NT2/D1 (cell line): Measurements from ENCODE around the gene SH2D1B.

Experiments
- DNase-seq: peaks from one replicate; pipeline ENCODE4 v3.0.0-alpha.2; 2011; ENCODE audit warnings: low read depth, low spot score
- H3K27me3 ChIP-seq: 2 replicates; pipeline ENCODE4 v1.6.0; 2011; ENCODE audit warnings: mild to moderate bottlenecking; ENCODE audit not compliant: insufficient read length, insufficient read depth
- H3K36me3 ChIP-seq: 2 replicates; pipeline ENCODE4 v1.6.1; 2011; ENCODE audit warnings: mild to moderate bottlenecking, low read length, mixed read lengths; ENCODE audit not compliant: insufficient read depth, insufficient read length
- H3K4me1 ChIP-seq: 2 replicates; pipeline ENCODE4 v1.5.1; 2011; ENCODE audit not compliant: insufficient read depth, insufficient read length
- H3K4me3 ChIP-seq: 2 replicates; pipeline ENCODE4 v1.5.1; 2011; ENCODE audit warnings: low read depth; ENCODE audit not compliant: insufficient read length
- H3K9ac ChIP-seq: 2 replicates; pipeline ENCODE4 v1.6.0; 2011; ENCODE audit warnings: low read depth; ENCODE audit not compliant: insufficient read length
- H3K9me3 ChIP-seq: 2 replicates; pipeline ENCODE4 v1.5.1; 2011; ENCODE audit warnings: mild to moderate bottlenecking, low read length; ENCODE audit not compliant: insufficient read depth
- SUZ12 ChIP-seq: IDR thresholded peaks from 2 replicates; pipeline ENCODE4 v1.6.1; 2011; ENCODE audit not compliant: insufficient read length, insufficient read depth; ENCODE audit errors: extremely low read depth
- YY1 ChIP-seq: IDR thresholded peaks from 2 replicates; pipeline ENCODE4 v1.6.1; 2011; ENCODE audit not compliant: insufficient read length, insufficient read depth
- ZNF274 ChIP-seq: IDR thresholded peaks from 2 replicates; pipeline ENCODE4 v1.6.1; 2011; ENCODE audit warnings: mild to moderate bottlenecking, low read depth, low read length

SH2D1B gene

GRCh38 chr1:162385280-162385623 lies 26.7 kb downstream of the SH2D1B start:
- DNase-seq = no peak
- TF ChIP-seq YY1 (no peak), ZNF274 (no peak), SUZ12 (no peak)
- H3K9ac ChIP-seq = no peak overlapping the region
- H3K4me1 ChIP-seq = peaks cover 21% of the 10 kb centered on the region
- H3K4me3 ChIP-seq = no peak overlapping the region
- peaks cover 16% of the 10 kb centered on the region for H3K36me3 ChIP-seq
- H3K27me3 ChIP-seq = no peaks in the 10 kb centered on the region
- H3K9me3 ChIP-seq = no peaks in the 10 kb centered on the region

DNA sequence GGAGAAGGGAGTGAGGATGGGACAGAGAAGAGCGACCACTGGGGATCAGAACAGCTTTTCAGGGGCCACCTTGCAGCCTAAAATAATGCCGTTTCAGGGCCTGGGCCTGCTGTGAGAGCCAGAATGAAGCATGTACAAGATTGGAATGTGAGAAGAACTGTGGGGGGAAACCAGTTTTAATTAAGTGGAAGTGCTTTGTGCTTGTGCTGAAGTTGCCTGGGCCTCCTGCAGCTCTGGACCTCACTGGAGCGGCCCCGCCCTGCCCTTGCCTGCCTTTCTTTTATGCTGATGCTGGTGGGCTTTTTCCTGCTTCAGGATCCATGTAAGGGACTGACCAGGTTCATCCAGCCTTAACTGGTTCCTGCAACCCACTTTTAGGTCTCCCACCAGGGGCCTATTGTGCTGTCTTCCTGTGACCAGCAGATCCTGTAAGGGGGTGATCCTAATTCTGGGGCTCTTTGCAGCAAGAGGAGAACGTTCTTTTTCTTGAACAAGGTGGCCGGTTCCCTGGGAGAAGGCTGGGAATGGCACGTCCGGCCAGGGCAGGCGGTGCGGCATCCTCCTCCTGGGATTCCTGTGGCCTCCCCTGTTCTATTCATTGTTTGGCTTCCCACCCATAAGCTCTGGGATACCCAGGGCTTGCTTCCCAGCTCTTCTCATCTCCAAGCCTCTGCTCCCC lies 27.2 kb downstream of the SH2D1B start:
- peaks cover 17% of the 10 kb centered on the region for H3K4me1 ChIP-seq
- no peaks in the 10 kb centered on the region for H3K9me3 ChIP-seq
- no peak overlapping the region for H3K4me3 ChIP-seq
- H3K36me3 ChIP-seq = peaks cover 16% of the 10 kb centered on the region
- no peaks in the 10 kb centered on the region for H3K27me3 ChIP-seq
- H3K9ac ChIP-seq = no peak overlapping the region
- TF ChIP-seq YY1 (no peak), ZNF274 (no peak), SUZ12 (no peak)
- peak; percentile 32 for DNase-seq

DNA sequence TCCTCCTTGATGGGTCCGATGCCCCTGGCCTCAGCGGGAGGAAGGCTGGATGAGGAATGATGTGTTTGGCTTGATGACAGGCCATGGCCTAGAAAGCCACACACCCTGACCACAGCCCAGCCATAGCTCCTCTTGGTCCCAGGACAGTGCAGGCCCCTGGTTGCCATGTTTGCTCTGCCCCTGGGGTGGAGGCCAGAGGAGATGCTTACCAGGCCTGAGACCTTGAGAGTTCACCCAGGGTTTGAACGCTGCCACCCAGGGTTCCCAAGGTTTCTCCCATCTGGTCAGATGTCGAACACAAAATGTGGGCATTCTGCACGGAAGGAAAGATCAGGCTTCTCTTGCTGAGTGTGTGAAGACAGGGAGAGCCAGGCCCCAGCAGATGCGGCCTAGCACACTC lies 27.8 kb downstream of the SH2D1B start:
- DNase-seq = no peak
- no peaks in the 10 kb centered on the region for H3K27me3 ChIP-seq
- H3K9ac ChIP-seq = no peak overlapping the region
- H3K36me3 ChIP-seq = peaks cover 16% of the 10 kb centered on the region
- TF ChIP-seq SUZ12 (no peak), ZNF274 (no peak), YY1 (no peak)
- peaks cover 16% of the 10 kb centered on the region for H3K4me1 ChIP-seq
- no peak overlapping the region for H3K4me3 ChIP-seq
- H3K9me3 ChIP-seq = no peaks in the 10 kb centered on the region

DNA sequence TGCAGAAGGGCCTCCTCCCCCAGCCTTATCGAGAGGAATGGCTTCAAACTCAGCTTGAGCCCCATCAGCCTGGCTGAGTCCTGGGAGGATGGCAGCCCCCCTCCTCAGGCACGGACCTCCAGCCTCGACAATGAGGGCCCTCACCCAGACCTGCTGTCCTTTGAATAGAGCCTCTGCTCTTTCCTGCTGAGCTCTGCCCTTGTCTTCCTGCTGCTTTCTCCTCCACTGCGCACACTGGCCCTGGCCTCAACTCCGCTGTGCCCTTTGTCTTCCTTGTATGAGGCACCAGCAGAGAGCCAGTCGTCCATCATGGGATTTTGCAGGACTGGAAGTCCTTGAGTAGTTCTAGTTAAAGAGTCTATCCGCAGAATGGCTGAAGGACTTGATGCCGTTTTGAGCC lies 28.4 kb downstream of the SH2D1B start:
- H3K27me3 ChIP-seq = no peaks in the 10 kb centered on the region
- H3K9ac ChIP-seq = no peak overlapping the region
- TF ChIP-seq SUZ12 = no peak
- TF ChIP-seq YY1 = no peak
- TF ChIP-seq ZNF274 = no peak
- H3K9me3 ChIP-seq = no peaks in the 10 kb centered on the region
- peaks cover 16% of the 10 kb centered on the region for H3K4me1 ChIP-seq
- peaks cover 16% of the 10 kb centered on the region for H3K36me3 ChIP-seq
- DNase-seq = no peak
- no peak overlapping the region for H3K4me3 ChIP-seq

GRCh38 chr1:162383091-162383490 lies 28.8 kb downstream of the SH2D1B start:
- Histone ChIP-seq H3K27me3 (no peaks in the 10 kb centered on the region), H3K4me3 (no peak overlapping the region), H3K4me1 (peaks cover 16% of the 10 kb centered on the region), H3K9ac (no peak overlapping the region), H3K9me3 (no peaks in the 10 kb centered on the region), H3K36me3 (peaks cover 16% of the 10 kb centered on the region)
- TF ChIP-seq SUZ12 (no peak), YY1 (no peak), ZNF274 (no peak)
- no peak for DNase-seq

DNA sequence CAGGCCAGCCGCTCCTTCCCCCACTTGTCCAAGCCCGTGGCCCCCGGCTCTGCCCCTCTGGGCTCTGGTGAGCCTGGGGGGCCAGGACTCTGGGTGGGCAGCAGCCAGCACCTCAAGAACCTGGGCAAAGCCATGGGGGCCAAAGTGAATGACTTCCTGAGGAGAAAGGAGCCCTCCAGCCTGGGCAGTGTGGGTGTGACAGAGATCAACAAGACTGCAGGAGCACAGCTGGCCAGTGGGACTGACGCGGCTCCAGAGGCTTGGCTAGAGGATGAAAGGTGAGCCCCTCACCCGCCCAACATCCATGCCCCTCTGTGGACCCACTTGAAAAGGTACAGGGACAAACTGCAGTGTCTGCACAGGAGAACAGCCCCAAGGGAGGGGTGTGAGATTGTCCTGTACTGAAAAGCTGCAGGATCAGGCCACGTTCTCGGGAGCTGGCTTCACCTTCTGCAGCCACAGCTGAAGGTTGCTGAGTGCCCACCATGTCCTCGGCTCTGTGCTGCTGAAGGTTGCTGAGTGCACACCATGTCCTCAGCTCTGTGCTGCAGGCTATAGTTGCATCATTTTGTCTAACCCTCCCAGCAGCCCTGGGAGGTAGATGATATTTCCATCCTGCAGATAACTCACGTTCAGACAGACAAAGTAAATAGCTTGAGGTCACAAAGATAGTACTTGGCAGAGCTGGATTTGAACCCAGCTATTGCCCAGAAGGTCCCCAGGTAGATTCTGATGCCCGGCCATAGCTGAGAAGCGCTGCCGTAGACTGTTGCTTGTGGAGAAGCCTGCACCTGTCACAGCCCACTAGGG lies 29.8 kb downstream of the SH2D1B start:
- no peaks in the 10 kb centered on the region for H3K27me3 ChIP-seq
- TF ChIP-seq SUZ12 (no peak), YY1 (no peak), ZNF274 (no peak)
- H3K4me1 ChIP-seq = peaks cover 16% of the 10 kb centered on the region
- H3K9me3 ChIP-seq = no peaks in the 10 kb centered on the region
- no peak overlapping the region for H3K4me3 ChIP-seq
- H3K36me3 ChIP-seq = peaks cover 16% of the 10 kb centered on the region
- H3K9ac ChIP-seq = no peak overlapping the region
- DNase-seq = no peak

DNA sequence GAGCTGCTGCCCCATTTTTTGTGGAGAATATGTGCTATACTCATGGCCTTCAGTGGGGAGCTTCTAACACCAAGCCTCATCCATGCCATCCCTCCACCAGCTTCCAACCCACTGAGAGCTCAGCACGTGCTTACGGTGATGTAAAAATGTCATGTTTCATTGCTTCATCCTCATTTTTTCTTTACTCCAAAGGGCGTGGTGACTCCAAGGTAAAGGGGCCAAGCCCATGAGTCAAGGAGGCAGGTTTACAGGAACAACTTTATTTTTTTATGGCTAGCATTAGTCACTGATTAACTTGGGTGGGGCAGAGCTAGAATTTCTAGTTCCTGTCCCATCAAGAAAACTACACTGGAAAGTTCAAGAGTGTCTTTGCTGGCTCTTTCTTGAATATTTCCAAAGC lies 30.6 kb downstream of the SH2D1B start, which contains the start of gene C1orf226:
TSS of gene C1orf226 (plus strand) at position 346 of the 400 bp plus-strand sequence. CDS start 174 bp downstream, outside the sequence.
- Histone ChIP-seq H3K9me3 (no peaks in the 10 kb centered on the region), H3K36me3 (peaks cover 16% of the 10 kb centered on the region), H3K9ac (no peak within 1 kb of the TSS), H3K27me3 (no peaks in the 10 kb centered on the region), H3K4me1 (peaks cover 16% of the 10 kb centered on the region), H3K4me3 (no peak within 1 kb of the TSS)
- TF ChIP-seq SUZ12 (no peak), ZNF274 (no peak), YY1 (no peak)
- DNase-seq = no peak
